Smooth muscle cell (in vitro differentiated cells): ENCODE measurements around the gene PSMB10. TPM values are rescaled to one million over a fixed set of nuclear protein-coding genes. Genes with fewer than 3 reads are reported as not detected.
"Not testable (repeated sequence)": the region's sequence is repeated elsewhere in the genome, so short reads cannot be mapped to it uniquely, and the experiment has no call there.

ENCODE experiments used
- DNase-seq: peaks from one replicate; lab custom pipeline; 2025; ENCODE audit not compliant: unreplicated experiment; lab: John Stamatoyannopoulos, UW
- H2AFZ ChIP-seq: fragments of 200-600 bp; sonication (generic); 2 replicates; pipeline ENCODE4 v1.6.0; 2016; ENCODE audit warnings: antibody characterized with exemption, low read depth, mild to moderate bottlenecking
- H3F3A ChIP-seq: fragments of 200-600 bp; sonication (generic); 2 replicates; pipeline ENCODE4 v1.6.0; 2017; ENCODE audit warnings: antibody characterized with exemption, low read depth
- H3K27ac ChIP-seq: fragments of 200-600 bp; sonication (generic); 2 replicates; pipeline ENCODE4 v1.5.1; 2016; ENCODE audit warnings: low read depth, mild to moderate bottlenecking
- H3K27me3 ChIP-seq: fragments of 200-600 bp; sonication (generic); 2 replicates; pipeline ENCODE4 v1.6.1; 2016; ENCODE audit warnings: low read depth, mild to moderate bottlenecking
- H3K36me3 ChIP-seq: fragments of 200-600 bp; sonication (generic); 2 replicates; pipeline ENCODE4 v1.5.1; 2016; ENCODE audit warnings: low read depth
- H3K4me1 ChIP-seq: fragments of 200-600 bp; sonication (generic); 2 replicates; pipeline ENCODE4 v1.5.1; 2016; ENCODE audit warnings: low read depth
- H3K4me2 ChIP-seq: fragments of 200-600 bp; sonication (generic); 2 replicates; pipeline ENCODE4 v1.6.0; 2016; ENCODE audit warnings: mild to moderate bottlenecking
- H3K4me3 ChIP-seq: fragments of 200-600 bp; sonication (generic); 2 replicates; pipeline ENCODE4 v1.5.1; 2016; ENCODE audit warnings: mild to moderate bottlenecking
- H3K79me2 ChIP-seq: fragments of 200-600 bp; sonication (generic); 2 replicates; pipeline ENCODE4 v1.6.0; 2016; ENCODE audit warnings: low read depth, mild to moderate bottlenecking
- H3K9ac ChIP-seq: fragments of 200-600 bp; sonication (generic); 2 replicates; pipeline ENCODE4 v1.6.0; 2016; ENCODE audit warnings: low read depth
- H3K9me3 ChIP-seq: fragments of 200-600 bp; sonication (generic); replicated peaks from 2 replicates; pipeline ENCODE4 v1.5.1; 2016; ENCODE audit warnings: low read depth
- H4K20me1 ChIP-seq: fragments of 200-600 bp; sonication (generic); 2 replicates; pipeline ENCODE4 v1.6.0; 2016; ENCODE audit warnings: low read depth
- WGBS: methylation state at CpG from one replicate; pipeline ENCODE4 v1.1.7; 2016; ENCODE audit warnings: low lambda C conversion rate; 5-methylcytosine and 5-hydroxymethylcytosine counted together
- polyA plus RNA-seq: library from polyadenylated mRNA; unstranded; fragments of >200 nt; fragmentation: Nextera tagmentation; extraction: Ambion mirVana; gene quantifications from 2 replicates; pipeline ENCODE4 v1.2.1, GENCODE V29; 2016
- total RNA-seq: library from RNA; depleted of rRNA; stranded (reverse); fragments of >200 nt; gene quantifications from 2 replicates; pipeline ENCODE4 v1.2.3, GENCODE V29; 2014
- TF ChIP-seq, protein P1 (sequence below): fragments of 200-600 bp; sonication (generic); IDR thresholded peaks from 2 replicates; pipeline ENCODE4 v1.5.1; 2017; ENCODE audit warnings: borderline replicate concordance, mild to moderate bottlenecking, antibody characterized with exemption; ENCODE audit not compliant: insufficient read depth, poor library complexity, severe bottlenecking

PSMB10 gene
- total and polyA plus RNA-seq, 2 experiments from 2014 or later, result 17.3 to 38.4 TPM

DNA sequence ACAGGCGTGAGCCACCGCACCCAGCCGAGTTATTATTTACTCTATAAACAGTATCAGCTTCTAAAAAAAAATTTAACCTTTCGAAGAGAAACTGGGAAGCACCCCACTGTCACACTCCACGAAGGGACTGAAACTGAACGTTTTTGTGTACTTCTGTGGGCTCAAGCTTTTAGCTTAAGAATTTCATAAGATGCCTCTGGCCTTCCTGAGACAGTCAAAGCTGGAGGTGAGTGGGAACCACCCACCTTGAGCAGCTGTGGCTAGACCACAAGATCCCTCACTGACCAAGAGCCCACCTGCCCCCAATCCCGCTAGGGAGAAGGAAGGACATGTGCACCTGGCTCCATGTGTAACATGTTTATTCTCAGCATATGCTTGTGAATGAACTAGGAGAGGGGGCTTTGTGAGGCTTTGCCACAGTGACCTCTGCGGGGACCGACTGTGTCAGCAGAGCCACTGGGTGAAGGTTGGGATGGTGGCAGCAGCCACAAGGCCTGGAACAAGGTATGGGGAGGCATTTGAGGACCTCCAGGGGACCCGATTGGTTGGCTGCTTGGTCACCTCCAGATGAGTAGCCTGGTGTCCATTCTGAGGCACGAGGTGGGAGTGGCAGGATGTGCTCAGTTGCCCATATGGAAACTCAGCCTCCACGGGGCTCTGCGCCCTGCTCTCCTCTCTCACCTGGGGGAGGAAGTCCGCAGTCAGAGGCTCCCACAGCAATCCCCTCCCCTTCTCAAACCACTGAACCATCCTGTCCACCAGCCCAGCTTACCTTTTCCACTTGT lies 38.9 kb upstream of the PSMB10 start:
- no peak overlapping the region for H3K4me3 ChIP-seq
- H3K9ac ChIP-seq, result no peak overlapping the region
- no peak overlapping the region for H2AFZ ChIP-seq
- H3K36me3 ChIP-seq, result no peaks in the 10 kb centered on the region
- H3K9me3 ChIP-seq, result no peaks in the 10 kb centered on the region
- no peaks in the 10 kb centered on the region for H3K79me2 ChIP-seq
- TF ChIP-seq, protein P1, sequence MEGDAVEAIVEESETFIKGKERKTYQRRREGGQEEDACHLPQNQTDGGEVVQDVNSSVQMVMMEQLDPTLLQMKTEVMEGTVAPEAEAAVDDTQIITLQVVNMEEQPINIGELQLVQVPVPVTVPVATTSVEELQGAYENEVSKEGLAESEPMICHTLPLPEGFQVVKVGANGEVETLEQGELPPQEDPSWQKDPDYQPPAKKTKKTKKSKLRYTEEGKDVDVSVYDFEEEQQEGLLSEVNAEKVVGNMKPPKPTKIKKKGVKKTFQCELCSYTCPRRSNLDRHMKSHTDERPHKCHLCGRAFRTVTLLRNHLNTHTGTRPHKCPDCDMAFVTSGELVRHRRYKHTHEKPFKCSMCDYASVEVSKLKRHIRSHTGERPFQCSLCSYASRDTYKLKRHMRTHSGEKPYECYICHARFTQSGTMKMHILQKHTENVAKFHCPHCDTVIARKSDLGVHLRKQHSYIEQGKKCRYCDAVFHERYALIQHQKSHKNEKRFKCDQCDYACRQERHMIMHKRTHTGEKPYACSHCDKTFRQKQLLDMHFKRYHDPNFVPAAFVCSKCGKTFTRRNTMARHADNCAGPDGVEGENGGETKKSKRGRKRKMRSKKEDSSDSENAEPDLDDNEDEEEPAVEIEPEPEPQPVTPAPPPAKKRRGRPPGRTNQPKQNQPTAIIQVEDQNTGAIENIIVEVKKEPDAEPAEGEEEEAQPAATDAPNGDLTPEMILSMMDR, result no peak
- H4K20me1 ChIP-seq, result no peaks in the 10 kb centered on the region
- H3K27ac ChIP-seq, result no peak overlapping the region
- H3K27me3 ChIP-seq, result no peaks in the 10 kb centered on the region
- H3K4me2 ChIP-seq, result no peak overlapping the region
- no peaks in the 10 kb centered on the region for H3K4me1 ChIP-seq
- 84% methylated on average over 14 of the region's 14 CpGs for WGBS
- no peak for DNase-seq
- H3F3A ChIP-seq, result no peaks in the 10 kb centered on the region

- H3K9me3 ChIP-seq, H3K27ac ChIP-seq, H3K4me2 ChIP-seq, H3K36me3 ChIP-seq, DNase-seq, H3K4me3 ChIP-seq, H3K79me2 ChIP-seq, H3F3A ChIP-seq, H3K4me1 ChIP-seq, H3K27me3 ChIP-seq, H4K20me1 ChIP-seq, H3K9ac ChIP-seq, H2AFZ ChIP-seq: not testable (repeated sequence)
- WGBS, result 87% methylated on average over 7 of the region's 7 CpGs
Observed at GRCh38 chr16:67972285-67972684, 35.6 kb upstream of the PSMB10 start.

GRCh38 chr16:67971111-67971510 lies 34.5 kb upstream of the PSMB10 start:
- DNase-seq, result no peak
- no peaks in the 10 kb centered on the region for H3K9me3 ChIP-seq
- H4K20me1 ChIP-seq, result peaks cover 17% of the 10 kb centered on the region
- no peak overlapping the region for H3K9ac ChIP-seq
- H3K36me3 ChIP-seq, result no peaks in the 10 kb centered on the region
- no peaks in the 10 kb centered on the region for H3K27me3 ChIP-seq
- no peak overlapping the region for H2AFZ ChIP-seq
- H3K4me3 ChIP-seq, result no peak overlapping the region
- H3K4me1 ChIP-seq, result peaks cover 13% of the 10 kb centered on the region
- no peak overlapping the region for H3K4me2 ChIP-seq
- H3K27ac ChIP-seq, result no peak overlapping the region
- H3K79me2 ChIP-seq, result peaks cover 21% of the 10 kb centered on the region
- WGBS, result 94% methylated on average over 9 of the region's 9 CpGs
- TF ChIP-seq, protein P1, result no peak
- no peaks in the 10 kb centered on the region for H3F3A ChIP-seq

DNA sequence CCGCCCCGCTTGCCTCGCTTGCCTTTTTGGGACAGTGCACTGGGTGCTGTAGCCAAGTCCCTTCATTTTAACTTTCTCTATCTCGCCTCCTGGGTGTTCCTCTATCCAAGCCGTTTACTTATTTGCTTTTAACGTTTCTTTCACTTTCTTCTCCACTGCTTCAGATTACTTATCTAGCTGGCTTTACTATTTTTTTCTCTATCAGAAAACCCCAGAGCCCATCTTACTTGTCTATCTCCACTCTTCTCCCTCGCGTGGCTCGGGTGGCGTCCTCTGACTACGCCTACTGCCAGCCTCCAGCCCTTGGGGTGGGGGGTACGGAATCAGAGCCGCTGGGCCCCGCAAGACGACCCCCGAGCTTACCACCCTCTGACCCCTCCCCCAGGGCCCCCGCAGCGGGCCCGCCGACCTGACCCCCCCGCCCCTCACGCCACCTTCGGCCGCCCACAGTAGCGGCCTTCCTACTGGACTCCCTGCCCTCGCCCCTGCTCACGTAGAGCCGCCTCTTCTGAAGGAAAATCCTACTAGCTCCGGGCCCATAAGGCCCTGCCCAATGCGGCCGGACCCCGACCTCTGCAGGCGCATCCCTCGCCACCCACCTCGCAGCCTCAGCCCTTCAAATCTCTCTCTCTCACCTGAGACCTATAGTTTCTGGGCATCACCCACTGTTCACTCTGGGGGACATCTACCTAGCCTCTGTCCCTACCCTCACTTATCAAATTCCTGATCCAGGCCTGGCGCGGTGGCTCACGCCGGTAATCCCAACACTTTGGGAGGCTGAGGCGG lies 32.8 kb upstream of the PSMB10 start:
- H3K36me3 ChIP-seq, result no peaks in the 10 kb centered on the region
- no peaks in the 10 kb centered on the region for H3K9me3 ChIP-seq
- H3K27ac ChIP-seq, result peak overlapping the region; percentile 91
- no peaks in the 10 kb centered on the region for H3K27me3 ChIP-seq
- no peak for DNase-seq
- peaks cover 38% of the 10 kb centered on the region for H3K79me2 ChIP-seq
- peak overlapping the region; percentile 97 for H3K9ac ChIP-seq
- H3K4me1 ChIP-seq, result peaks cover 20% of the 10 kb centered on the region
- peak overlapping the region; percentile 98 for H3K4me2 ChIP-seq
- TF ChIP-seq, protein P1, result no peak
- no peaks in the 10 kb centered on the region for H3F3A ChIP-seq
- peak overlapping the region; percentile 83 for H3K4me3 ChIP-seq
- WGBS, result 48% methylated on average over 28 of the region's 40 CpGs
- peak overlapping the region; percentile 82 for H2AFZ ChIP-seq
- peaks cover 34% of the 10 kb centered on the region for H4K20me1 ChIP-seq
